Endodermal cell (in vitro differentiated cells): ENCODE data around the gene MT1H. TPM values are rescaled to one million over a fixed set of nuclear protein-coding genes. Genes with fewer than 3 reads are reported as not detected.
A peak's percentile ranks its signal among the peaks of the same experiment; 100 is the strongest.

ENCODE experiments used
- DNase-seq: peaks from one replicate; pipeline ENCODE4 v3.0.0-alpha.2; 2017
- H3K27ac ChIP-seq: 2 replicates; pipeline ENCODE4 v1.5.1; 2013; ENCODE audit warnings: mild to moderate bottlenecking, low read depth, low read length, moderate library complexity
- H3K27me3 ChIP-seq: 2 replicates; pipeline ENCODE4 v1.6.1; 2013; ENCODE audit warnings: mild to moderate bottlenecking, low read length, moderate library complexity; ENCODE audit not compliant: insufficient read depth, control insufficient read depth, poor library complexity, severe bottlenecking
- H3K36me3 ChIP-seq: 2 replicates; pipeline ENCODE4 v1.7.0; 2013; ENCODE audit warnings: mild to moderate bottlenecking, low read length, moderate library complexity; ENCODE audit not compliant: control insufficient read depth, insufficient read depth
- H3K4me1 ChIP-seq: one replicate; pipeline ENCODE4 v1.7.0; 2013; ENCODE audit warnings: low read length; ENCODE audit not compliant: control insufficient read depth, insufficient read depth
- H3K4me3 ChIP-seq: 2 replicates; pipeline ENCODE4 v1.5.1; 2013; ENCODE audit warnings: mild to moderate bottlenecking, low read length, moderate library complexity
- H3K9ac ChIP-seq: 2 replicates; pipeline ENCODE4 v1.6.1; 2013; ENCODE audit warnings: mild to moderate bottlenecking, low read length, moderate library complexity; ENCODE audit not compliant: poor library complexity, severe bottlenecking; ENCODE audit errors: extremely low read depth
- H3K9me3 ChIP-seq: 2 replicates; pipeline ENCODE4 v1.6.1; 2013; ENCODE audit warnings: mild to moderate bottlenecking, low read length, moderate library complexity; ENCODE audit not compliant: control insufficient read depth
- H3K27ac Mint-ChIP-seq: 2 replicates; pipeline ENCODE4 v1.8.0; 2020; ENCODE audit warnings: mixed read lengths
- H3K27me3 Mint-ChIP-seq: 2 replicates; pipeline ENCODE4 v1.8.0; 2021; ENCODE audit warnings: mild to moderate bottlenecking, mixed read lengths; ENCODE audit not compliant: insufficient read depth
- H3K36me3 Mint-ChIP-seq: 2 replicates; pipeline ENCODE4 v1.8.0; 2020; ENCODE audit warnings: low read depth, mixed read lengths
- H3K4me1 Mint-ChIP-seq: 2 replicates; pipeline ENCODE4 v1.8.0; 2020; ENCODE audit warnings: mixed read lengths
- H3K4me3 Mint-ChIP-seq: 2 replicates; pipeline ENCODE4 v1.8.0; 2020; ENCODE audit warnings: mild to moderate bottlenecking, moderate library complexity, mixed read lengths
- H3K9me3 Mint-ChIP-seq: 2 replicates; pipeline ENCODE4 v1.8.0; 2020; ENCODE audit warnings: mild to moderate bottlenecking, mixed read lengths
- CTCF ChIP-seq: fragments of 200-600 bp; sonication (generic); conservative IDR thresholded peaks from 2 replicates; pipeline ENCODE4 v1.5.0; 2021; ENCODE audit warnings: antibody characterized with exemption, mild to moderate bottlenecking
- WGBS, 2 experiments: methylation state at CpG; one replicate each; pipeline versions ENCODE4 v1.1.5 to v1.1.7; 2013; ENCODE audit warnings: missing lambda C conversion rate in 2 of 2, mixed read lengths in 1 of 2; ENCODE audit not compliant: insufficient coverage in 1 of 2, insufficient read length in 1 of 2; 5-methylcytosine and 5-hydroxymethylcytosine counted together
- total RNA-seq, 2 donors: library from RNA; stranded (reverse); fragmentation: NEBNext Ultra II Directional in 1 of 2; extraction: Animal tissue kit (Norgen Biotek cat#: 25700) in 1 of 2; gene quantifications; 2 replicates in 1 of 2; 3 replicates in 1 of 2; pipeline ENCODE4 v1.2.1, GENCODE V29; 2021

MT1H gene
- total RNA-seq, 2 donors from 2014 or later: 1.6 TPM; not detected in 1

GRCh38 chr16:56675685-56676210 lies 6.1 kb downstream of the MT1H start:
- H3K36me3 ChIP-seq: no peaks in the 10 kb centered on the region
- Mint-ChIP-seq H3K36me3 (no peaks in the 10 kb centered on the region), H3K4me3 (peak overlapping the region; percentile 64), H3K27ac (no peak overlapping the region), H3K4me1 (peaks cover 19% of the 10 kb centered on the region), H3K9me3 (no peaks in the 10 kb centered on the region), H3K27me3 (peaks cover 64% of the 10 kb centered on the region)
- no peak overlapping the region for H3K27ac ChIP-seq
- peak; percentile 84 for DNase-seq
- H3K27me3 ChIP-seq: peaks cover 84% of the 10 kb centered on the region
- no peaks in the 10 kb centered on the region for H3K4me1 ChIP-seq
- 21 to 27% methylated on average over 3 to 32 of the region's 32 CpGs for WGBS, 2 experiments
- H3K4me3 ChIP-seq: peak overlapping the region; percentile 74
- H3K9ac ChIP-seq: no peak overlapping the region
- no peak for TF ChIP-seq CTCF
- no peaks in the 10 kb centered on the region for H3K9me3 ChIP-seq

- H3K27me3 ChIP-seq: peaks cover 82% of the 10 kb centered on the region
- no peaks in the 10 kb centered on the region for H3K4me1 ChIP-seq
- no peak overlapping the region for H3K4me3 ChIP-seq
- H3K36me3 Mint-ChIP-seq: no peaks in the 10 kb centered on the region
- no peaks in the 10 kb centered on the region for H3K36me3 ChIP-seq
- H3K9ac ChIP-seq: no peak overlapping the region
- H3K27ac Mint-ChIP-seq: no peak overlapping the region
- WGBS, 2 experiments: 78% methylated on average over 3 of the region's 3 CpGs; no CpG with 5 or more reads in 1 of the 2 experiments
- H3K4me3 Mint-ChIP-seq: no peak overlapping the region
- no peak for DNase-seq
- TF ChIP-seq CTCF: no peak
- no peaks in the 10 kb centered on the region for H3K9me3 ChIP-seq
- no peaks in the 10 kb centered on the region for H3K9me3 Mint-ChIP-seq
- H3K27ac ChIP-seq: no peak overlapping the region
- peaks cover 23% of the 10 kb centered on the region for H3K4me1 Mint-ChIP-seq
- peaks cover 62% of the 10 kb centered on the region for H3K27me3 Mint-ChIP-seq
These were observed 7.9 kb downstream of the MT1H start for GRCh38 chr16:56677474-56677873.

- H3K36me3 Mint-ChIP-seq: no peaks in the 10 kb centered on the region
- no peak overlapping the region for H3K27ac Mint-ChIP-seq
- peaks cover 59% of the 10 kb centered on the region for H3K27me3 Mint-ChIP-seq
These were observed 9.6 kb downstream of the MT1H start for GRCh38 chr16:56679078-56679730.

More at GRCh38 chr16:56679078-56679730, 9.6 kb downstream of the MT1H start:
- Histone ChIP-seq H3K4me3 (no peak overlapping the region), H3K4me1 (no peaks in the 10 kb centered on the region), H3K9ac (no peak overlapping the region), H3K36me3 (no peaks in the 10 kb centered on the region), H3K27ac (no peak overlapping the region), H3K27me3 (peaks cover 81% of the 10 kb centered on the region), H3K9me3 (no peaks in the 10 kb centered on the region)
- H3K4me1 Mint-ChIP-seq: peaks cover 21% of the 10 kb centered on the region
- TF ChIP-seq CTCF: no peak
- no peak overlapping the region for H3K4me3 Mint-ChIP-seq
- no peaks in the 10 kb centered on the region for H3K9me3 Mint-ChIP-seq
- 92 to 96% methylated on average over 2 to 3 of the region's 3 CpGs for WGBS, 2 experiments
- DNase-seq: no peak
